Peyer's patch (tissue), 4 donors: Measurements from ENCODE around the gene COL28A1.

ENCODE experiments used
- POLR2A ChIP-seq, 2 donors: fragments of 450-650 bp; IDR thresholded peaks; one replicate each; pipeline ENCODE4 v1.5.1; 2017; ENCODE audit warnings: antibody characterized with exemption in 2 of 2, mild to moderate bottlenecking in 2 of 2, moderate library complexity in 2 of 2
- TF ChIP-seq, protein P1 (sequence below), 6 experiments: fragments of 450-650 bp in 4 of 6; fragments of 200-600 bp in 2 of 6; sonication (generic) in 1 of 6; IDR thresholded peaks; one replicate each; pipeline ENCODE4 v1.5.1; 2017 to 2019; ENCODE audit warnings: antibody characterized with exemption in 6 of 6, mild to moderate bottlenecking in 3 of 6, moderate library complexity in 1 of 6

DNA sequence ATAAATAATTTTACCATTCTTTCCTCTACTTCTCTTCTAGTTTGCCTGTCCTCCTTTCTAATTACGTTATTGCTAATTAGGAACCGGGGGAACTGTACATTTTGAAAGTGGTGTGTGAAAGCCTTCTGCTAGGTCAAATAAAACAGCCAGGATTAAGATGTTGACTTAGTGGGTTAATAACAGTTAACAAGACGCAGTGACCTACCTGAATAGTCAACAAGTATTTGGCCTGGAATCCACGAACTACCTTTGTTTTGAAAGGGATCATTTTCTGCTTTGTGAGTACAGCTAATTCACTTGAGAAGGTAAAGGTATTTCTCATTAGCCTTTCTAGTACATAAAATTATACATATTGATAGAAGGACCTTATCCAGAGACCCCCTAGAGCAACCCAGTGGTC is 139.9 kb downstream of the COL28A1 start:
- TF ChIP-seq, protein P1, sequence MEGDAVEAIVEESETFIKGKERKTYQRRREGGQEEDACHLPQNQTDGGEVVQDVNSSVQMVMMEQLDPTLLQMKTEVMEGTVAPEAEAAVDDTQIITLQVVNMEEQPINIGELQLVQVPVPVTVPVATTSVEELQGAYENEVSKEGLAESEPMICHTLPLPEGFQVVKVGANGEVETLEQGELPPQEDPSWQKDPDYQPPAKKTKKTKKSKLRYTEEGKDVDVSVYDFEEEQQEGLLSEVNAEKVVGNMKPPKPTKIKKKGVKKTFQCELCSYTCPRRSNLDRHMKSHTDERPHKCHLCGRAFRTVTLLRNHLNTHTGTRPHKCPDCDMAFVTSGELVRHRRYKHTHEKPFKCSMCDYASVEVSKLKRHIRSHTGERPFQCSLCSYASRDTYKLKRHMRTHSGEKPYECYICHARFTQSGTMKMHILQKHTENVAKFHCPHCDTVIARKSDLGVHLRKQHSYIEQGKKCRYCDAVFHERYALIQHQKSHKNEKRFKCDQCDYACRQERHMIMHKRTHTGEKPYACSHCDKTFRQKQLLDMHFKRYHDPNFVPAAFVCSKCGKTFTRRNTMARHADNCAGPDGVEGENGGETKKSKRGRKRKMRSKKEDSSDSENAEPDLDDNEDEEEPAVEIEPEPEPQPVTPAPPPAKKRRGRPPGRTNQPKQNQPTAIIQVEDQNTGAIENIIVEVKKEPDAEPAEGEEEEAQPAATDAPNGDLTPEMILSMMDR (IDR thresholded peaks at IDR 0.05): no peak
- TF ChIP-seq POLR2A (IDR thresholded peaks at IDR 0.05): no peak
